Transverse colon (tissue), 4 donors: Measurements from ENCODE around the gene RGL4. TPM values are rescaled to one million over a fixed set of nuclear protein-coding genes. Genes with fewer than 3 reads are reported as not detected.
"Not testable (repeated sequence)": the region's sequence is repeated elsewhere in the genome, so short reads cannot be mapped to it uniquely, and the experiment has no call there.

Source experiments
- DNase-seq: peaks from one replicate; pipeline ENCODE4 v3.0.0-alpha.2; 2019
- H3K27ac ChIP-seq, 4 donors: fragments of 200-600 bp; sonication (generic); 2 replicates each; pipeline ENCODE4 v1.5.1; 2016 to 2018; ENCODE audit warnings: inconsistent platforms in 4 of 4
- H3K27me3 ChIP-seq: fragments of 200-600 bp; sonication (generic); 2 replicates; pipeline ENCODE4 v1.5.1; 2017; ENCODE audit warnings: inconsistent platforms
- H3K36me3 ChIP-seq, 4 donors: fragments of 200-600 bp; sonication (generic); 2 replicates each; pipeline ENCODE4 v1.5.1; 2017 to 2019; ENCODE audit warnings: inconsistent platforms in 4 of 4
- H3K4me1 ChIP-seq, 4 donors: fragments of 200-600 bp; sonication (generic); 2 replicates each; pipeline ENCODE4 v1.5.1; 2017 to 2020; ENCODE audit warnings: inconsistent platforms in 4 of 4
- H3K4me3 ChIP-seq, 4 donors: fragments of 200-600 bp; sonication (generic); 1 replicate in 1 of 4; 2 replicates in 3 of 4; pipeline versions ENCODE4 v1.5.1 to v1.6.1; 2017 to 2019; ENCODE audit warnings: inconsistent platforms in 4 of 4
- H3K9me3 ChIP-seq, 2 donors: fragments of 200-600 bp; sonication (generic); 2 replicates each; pipeline ENCODE4 v1.5.1; 2017 to 2019; ENCODE audit warnings: inconsistent platforms in 2 of 2
- EP300 ChIP-seq: sonication (generic); formaldehyde crosslinking; IDR thresholded peaks from one replicate; pipeline ENCODE4 v1.6.1; 2017; ENCODE audit warnings: antibody characterized with exemption, low read depth
- POLR2A ChIP-seq: fragments of 450-650 bp; IDR thresholded peaks from one replicate; pipeline ENCODE4 v1.6.1; 2016; ENCODE audit warnings: antibody characterized with exemption, mild to moderate bottlenecking, moderate library complexity
- POLR2AphosphoS5 ChIP-seq, 3 donors: sonication (generic); formaldehyde crosslinking; IDR thresholded peaks; one replicate each; pipeline ENCODE4 v1.6.1; 2016; ENCODE audit warnings: antibody characterized with exemption in 3 of 3
- WGBS, 2 donors: methylation state at CpG; one replicate each; pipeline ENCODE4 v1.1.5; 2018; ENCODE audit warnings: low coverage in 1 of 2; 5-methylcytosine and 5-hydroxymethylcytosine counted together
- in situ Hi-C, 4 donors: fragments of 200-750 bp; cut with MboI; loops; one replicate each; pipeline versions ENCODE4 v1.15.0 to v1.15.1; 2017; ENCODE audit warnings: low sequenced_read_pairs in 3 of 4, low pct_ligation_motif_present in 1 of 4, low pct_unique_long_range_greater_than_20kb in 1 of 4
- intact Hi-C: fragments of 100-400 bp; cut with DNase I; formaldehyde crosslinking; loops from one replicate; pipeline ENCODE4 v1.15.1; 2023; ENCODE audit warnings: low total_unique reads
- total RNA-seq, 4 donors: library from RNA; depleted of rRNA; stranded (reverse); fragments of >200 nt; gene quantifications; one replicate each; pipeline ENCODE4 v1.1.0, GENCODE V29; 2016
- TF ChIP-seq, protein P1 (sequence below), 5 experiments: fragments of 200-600 bp in 3 of 5; fragments of 450-650 bp in 2 of 5; sonication (generic) in 3 of 5; IDR thresholded peaks; 1 replicate in 2 of 5; 2 replicates in 3 of 5; pipeline ENCODE4 v1.5.1; 2016 to 2017; ENCODE audit warnings: antibody characterized with exemption in 5 of 5, inconsistent platforms in 3 of 5, mild to moderate bottlenecking in 2 of 5, moderate library complexity in 1 of 5

Gene RGL4
- total RNA-seq, 4 donors from 2014 or later: 0.82 to 1.1 TPM; not detected in 2

DNA sequence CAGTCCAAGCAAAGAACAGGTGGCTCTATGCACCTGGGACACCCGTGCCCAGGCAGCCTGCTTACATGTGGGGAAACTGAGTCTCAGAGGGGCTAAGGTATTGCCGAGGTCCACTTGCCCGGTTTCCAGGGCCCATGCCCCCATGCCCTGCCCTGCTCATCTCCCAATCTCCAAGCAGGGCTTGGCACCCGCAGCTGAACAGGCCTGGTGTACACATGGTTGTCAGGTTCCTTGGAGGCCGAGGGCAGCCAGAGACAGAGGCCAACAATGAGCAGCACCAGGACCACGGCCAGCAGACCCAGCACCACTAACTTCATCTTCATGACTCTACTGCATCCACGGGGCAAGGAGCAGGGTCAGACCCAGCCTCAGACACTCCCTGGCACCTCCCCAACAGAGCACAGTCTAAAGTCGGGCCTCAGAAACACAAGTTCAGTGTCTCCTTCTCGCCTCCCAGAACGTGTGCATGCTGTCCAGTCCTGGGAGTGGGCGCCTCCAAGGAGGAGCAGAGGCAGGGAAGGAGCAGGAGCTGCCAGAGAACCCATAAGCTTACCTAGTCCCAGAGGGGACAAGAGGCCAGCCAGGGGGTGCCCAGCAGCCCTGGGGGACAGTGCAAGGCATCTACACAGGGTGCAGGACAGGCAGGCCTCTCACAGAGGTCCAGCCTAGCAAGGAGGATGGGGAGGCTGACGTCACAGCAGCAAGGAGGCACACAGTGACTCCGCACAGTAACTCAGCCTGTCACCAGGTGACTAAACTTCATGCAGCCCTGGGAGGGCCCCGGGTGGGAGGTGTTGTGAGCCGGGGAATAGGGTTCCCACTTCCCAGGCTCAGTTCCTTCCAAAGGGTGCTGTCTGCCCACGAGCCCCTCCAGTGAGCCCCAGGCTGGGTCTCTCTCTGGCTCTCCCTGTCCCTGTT lies 20.2 kb upstream of the RGL4 start:
- 76% methylated on average over 10 of the region's 16 CpGs; no CpG with 5 or more reads in 1 of the 2 donors for WGBS, 2 donors
- Histone ChIP-seq H3K27me3 (no peaks in the 10 kb centered on the region), H3K4me3 (no peak overlapping the region), H3K9me3 (no peaks in the 10 kb centered on the region), H3K36me3 (no peaks in the 10 kb centered on the region), H3K4me1 (peaks cover 0 to 5% (median 2%) of the 10 kb centered on the region in 4 donors), H3K27ac (no peak overlapping the region)
- TF ChIP-seq, protein P1, sequence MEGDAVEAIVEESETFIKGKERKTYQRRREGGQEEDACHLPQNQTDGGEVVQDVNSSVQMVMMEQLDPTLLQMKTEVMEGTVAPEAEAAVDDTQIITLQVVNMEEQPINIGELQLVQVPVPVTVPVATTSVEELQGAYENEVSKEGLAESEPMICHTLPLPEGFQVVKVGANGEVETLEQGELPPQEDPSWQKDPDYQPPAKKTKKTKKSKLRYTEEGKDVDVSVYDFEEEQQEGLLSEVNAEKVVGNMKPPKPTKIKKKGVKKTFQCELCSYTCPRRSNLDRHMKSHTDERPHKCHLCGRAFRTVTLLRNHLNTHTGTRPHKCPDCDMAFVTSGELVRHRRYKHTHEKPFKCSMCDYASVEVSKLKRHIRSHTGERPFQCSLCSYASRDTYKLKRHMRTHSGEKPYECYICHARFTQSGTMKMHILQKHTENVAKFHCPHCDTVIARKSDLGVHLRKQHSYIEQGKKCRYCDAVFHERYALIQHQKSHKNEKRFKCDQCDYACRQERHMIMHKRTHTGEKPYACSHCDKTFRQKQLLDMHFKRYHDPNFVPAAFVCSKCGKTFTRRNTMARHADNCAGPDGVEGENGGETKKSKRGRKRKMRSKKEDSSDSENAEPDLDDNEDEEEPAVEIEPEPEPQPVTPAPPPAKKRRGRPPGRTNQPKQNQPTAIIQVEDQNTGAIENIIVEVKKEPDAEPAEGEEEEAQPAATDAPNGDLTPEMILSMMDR (IDR thresholded peaks at IDR 0.05): no peak
- TF ChIP-seq EP300: no peak
- no peak for TF ChIP-seq POLR2A
- TF ChIP-seq POLR2AphosphoS5 (IDR thresholded peaks at IDR 0.05): no peak
- no peak for DNase-seq
- in situ Hi-C loops: no loop called here
- intact Hi-C loops: no loop called here

DNA sequence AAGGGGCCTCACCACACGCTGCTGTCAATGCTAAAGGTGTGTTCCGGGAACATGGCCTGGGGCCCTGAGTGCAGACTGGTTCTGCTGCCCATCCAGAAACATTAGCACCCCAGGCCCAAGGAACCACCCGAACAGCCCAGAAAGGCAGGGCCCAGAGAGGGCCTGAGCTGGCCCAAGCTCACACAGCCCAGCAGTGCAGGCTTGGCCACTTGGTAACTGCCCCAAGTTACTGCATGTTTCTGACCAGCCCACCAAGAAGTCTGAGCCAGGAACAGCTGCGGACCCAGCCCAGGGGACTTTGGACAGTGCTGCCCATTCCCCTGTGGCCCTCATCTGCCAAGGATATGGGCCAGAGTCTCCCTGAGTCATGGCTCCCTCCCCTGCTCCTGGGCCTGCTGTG lies 19.4 kb upstream of the RGL4 start:
- no CpG with 5 or more reads among the region's 4 CpGs for WGBS, 2 donors
- H3K36me3 ChIP-seq, H3K27me3 ChIP-seq, H3K4me3 ChIP-seq, in situ Hi-C loops, DNase-seq, H3K27ac ChIP-seq, H3K9me3 ChIP-seq, intact Hi-C loops: not testable (repeated sequence)
- peaks cover 0 to 12% (median 3%) of the 10 kb centered on the region in 4 donors for H3K4me1 ChIP-seq

DNA sequence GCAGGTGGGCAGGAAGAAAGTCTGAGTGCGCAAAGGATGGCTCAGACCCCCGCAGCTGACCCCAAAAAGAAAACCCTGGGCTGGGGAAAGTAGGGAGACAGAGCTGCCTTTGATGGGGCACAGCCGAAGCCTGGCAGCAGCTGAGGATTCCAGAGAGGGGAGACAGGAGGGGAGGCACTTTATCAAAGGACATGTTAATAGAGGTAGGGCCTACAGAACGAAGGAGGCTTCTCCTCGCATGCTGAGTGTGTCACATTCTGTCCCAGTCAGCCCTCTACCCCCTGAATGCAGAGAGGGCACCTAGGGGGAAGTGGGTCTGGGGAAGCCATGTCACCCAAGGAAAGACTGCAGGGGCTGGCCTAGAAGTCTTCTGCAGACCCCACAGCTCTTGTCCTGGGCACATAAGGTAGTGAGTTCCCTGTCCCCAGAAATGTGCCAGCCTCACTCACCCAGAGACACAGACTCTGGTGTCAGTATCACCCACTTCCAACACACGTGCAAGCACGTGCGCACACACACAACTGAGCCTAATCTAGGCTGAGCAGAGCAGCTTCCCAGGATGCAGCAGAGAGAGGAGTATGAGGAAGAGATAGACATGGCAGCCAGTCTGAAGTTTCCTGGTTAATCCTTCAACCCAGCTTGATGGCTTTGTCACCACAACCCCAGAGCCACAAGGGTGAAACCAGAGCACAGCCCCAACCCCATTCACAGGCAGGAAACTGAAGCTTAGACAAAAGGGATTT lies 18.3 kb upstream of the RGL4 start:
- H3K9me3 ChIP-seq, in situ Hi-C loops, DNase-seq, intact Hi-C loops, H3K27ac ChIP-seq, H3K36me3 ChIP-seq, H3K4me3 ChIP-seq, H3K27me3 ChIP-seq: not testable (repeated sequence)
- WGBS, 2 donors: 93% methylated on average over 2 to 8 of the region's 8 CpGs
- H3K4me1 ChIP-seq: peaks cover 0 to 13% (median 3%) of the 10 kb centered on the region in 4 donors

DNA sequence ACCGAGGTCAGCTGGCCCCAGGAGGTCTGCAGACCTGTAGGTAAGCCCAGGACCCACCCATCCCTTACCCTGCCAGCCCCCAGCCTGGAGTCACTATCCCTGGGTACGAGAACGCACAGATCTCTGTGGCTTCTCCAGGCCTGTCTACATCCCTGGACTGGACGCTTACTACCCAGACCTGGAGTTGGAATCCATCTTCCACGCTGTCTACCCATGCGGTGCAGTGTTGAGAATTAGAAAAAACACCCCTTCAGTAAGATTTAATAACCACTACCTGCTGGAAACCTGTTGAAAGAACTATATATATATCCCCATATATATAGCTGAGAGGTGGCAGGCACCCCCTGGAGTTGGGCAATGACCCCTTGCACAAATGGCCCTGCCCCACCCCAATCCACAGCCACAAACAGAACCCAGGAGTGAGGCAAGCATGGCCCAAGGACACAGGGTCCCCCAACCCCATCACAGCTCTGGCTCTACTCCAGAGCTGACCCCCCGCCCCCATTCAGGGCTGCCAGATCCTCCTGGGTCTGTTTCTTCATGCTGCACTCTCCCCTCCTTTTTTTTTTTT lies 17.7 kb upstream of the RGL4 start:
- DNase-seq: no peak
- H3K4me1 ChIP-seq: peaks cover 0 to 13% (median 3%) of the 10 kb centered on the region in 4 donors
- no peaks in the 10 kb centered on the region for H3K9me3 ChIP-seq
- 90 to 100% methylated on average over 1 to 7 of the region's 7 CpGs for WGBS, 2 donors
- in situ Hi-C loops (no loop called here), intact Hi-C loops (no loop called here)
- no peak overlapping the region for H3K4me3 ChIP-seq
- TF ChIP-seq, protein P1 (IDR thresholded peaks at IDR 0.05): no peak
- TF ChIP-seq POLR2AphosphoS5 (IDR thresholded peaks at IDR 0.05): no peak
- no peak for TF ChIP-seq EP300
- no peak for TF ChIP-seq POLR2A
- no peak overlapping the region for H3K27ac ChIP-seq
- H3K36me3 ChIP-seq: no peaks in the 10 kb centered on the region
- no peaks in the 10 kb centered on the region for H3K27me3 ChIP-seq
